ENCODE measurements around the gene GSG1.

Gene GSG1

DNA sequence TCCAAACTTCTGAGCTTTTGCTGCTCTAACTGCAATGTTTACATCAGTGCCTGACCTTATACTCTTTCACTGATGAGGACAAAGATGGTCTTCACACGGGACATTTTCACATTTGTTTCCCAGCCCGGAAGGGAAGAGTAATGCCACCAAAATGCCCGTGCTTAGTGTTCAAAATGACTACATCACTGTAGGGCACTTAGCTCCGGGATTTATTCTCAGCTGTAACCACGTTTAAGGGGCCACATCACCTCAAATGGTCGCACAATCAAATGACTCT lies 2.9 kb downstream of the GSG1 start:
- Histone ChIP-seq H2AFZ (ENCODE audit: low read depth) (peak overlapping the region; percentile 81; the same call in 1 of the 2 replicates), H3K79me2 (ENCODE audit: insufficient read depth, low read depth) (no peaks in the 10 kb centered on the region), H3K36me3 (ENCODE audit: insufficient read depth) (no peaks in the 10 kb centered on the region), H4K20me1 (ENCODE audit: insufficient read depth) (no peaks in the 10 kb centered on the region), H3K4me3 (IDR thresholded peaks at IDR 0.05; ENCODE audit: insufficient read depth, low read depth, low read length) (no peak overlapping the region), H3K9ac (peak overlapping the region; percentile 94), H3K27me3 (ENCODE audit: insufficient read depth, low read depth) (no peaks in the 10 kb centered on the region), H3K27ac (peak overlapping the region; percentile 68), H3K4me1 (ENCODE audit: low read depth, poor library complexity, severe bottlenecking) (peaks cover 33% of the 10 kb centered on the region), H3K4me2 (peak overlapping the region; percentile 90)
- TF ChIP-seq, protein P1, sequence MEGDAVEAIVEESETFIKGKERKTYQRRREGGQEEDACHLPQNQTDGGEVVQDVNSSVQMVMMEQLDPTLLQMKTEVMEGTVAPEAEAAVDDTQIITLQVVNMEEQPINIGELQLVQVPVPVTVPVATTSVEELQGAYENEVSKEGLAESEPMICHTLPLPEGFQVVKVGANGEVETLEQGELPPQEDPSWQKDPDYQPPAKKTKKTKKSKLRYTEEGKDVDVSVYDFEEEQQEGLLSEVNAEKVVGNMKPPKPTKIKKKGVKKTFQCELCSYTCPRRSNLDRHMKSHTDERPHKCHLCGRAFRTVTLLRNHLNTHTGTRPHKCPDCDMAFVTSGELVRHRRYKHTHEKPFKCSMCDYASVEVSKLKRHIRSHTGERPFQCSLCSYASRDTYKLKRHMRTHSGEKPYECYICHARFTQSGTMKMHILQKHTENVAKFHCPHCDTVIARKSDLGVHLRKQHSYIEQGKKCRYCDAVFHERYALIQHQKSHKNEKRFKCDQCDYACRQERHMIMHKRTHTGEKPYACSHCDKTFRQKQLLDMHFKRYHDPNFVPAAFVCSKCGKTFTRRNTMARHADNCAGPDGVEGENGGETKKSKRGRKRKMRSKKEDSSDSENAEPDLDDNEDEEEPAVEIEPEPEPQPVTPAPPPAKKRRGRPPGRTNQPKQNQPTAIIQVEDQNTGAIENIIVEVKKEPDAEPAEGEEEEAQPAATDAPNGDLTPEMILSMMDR (conservative IDR thresholded peaks at IDR 0.05; ENCODE audit: low read depth, low read length) = no peak

DNA sequence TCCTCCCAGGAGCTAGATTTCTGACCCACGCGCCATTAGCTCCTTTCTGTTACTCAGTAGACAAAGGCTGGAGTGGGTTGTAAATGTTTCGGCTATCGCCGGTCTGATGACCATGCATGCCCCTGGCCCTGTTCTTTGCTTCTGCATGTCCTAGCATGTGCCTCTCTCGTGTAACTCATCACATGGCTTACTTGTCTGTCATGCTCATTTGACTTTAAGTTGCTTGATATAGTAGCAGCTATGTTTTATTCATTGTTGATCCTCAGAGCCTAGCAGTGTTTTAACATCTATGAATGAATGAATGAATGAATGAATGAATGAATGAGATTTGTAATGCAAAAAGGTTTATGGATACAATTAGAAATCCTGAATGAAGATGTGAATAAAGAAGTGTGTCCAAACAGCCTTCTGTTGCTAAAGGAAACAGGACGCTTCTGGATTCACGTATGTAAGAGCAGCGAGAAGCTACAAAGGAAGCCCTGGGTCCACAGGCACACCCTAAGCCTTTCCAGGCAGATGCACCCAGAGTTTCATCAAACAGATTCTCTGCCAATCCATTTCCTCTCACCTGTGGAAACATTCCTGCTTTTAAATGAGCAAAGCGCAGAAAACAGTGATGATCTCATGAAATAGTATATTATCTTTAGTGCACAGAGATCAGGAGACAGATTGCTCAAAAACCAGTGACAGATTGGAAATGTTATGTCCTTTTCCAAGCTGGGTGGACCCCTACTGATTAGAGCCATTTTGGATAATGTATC lies 3.4 kb downstream of the GSG1 start:
- no peak overlapping the region for H3K4me3 ChIP-seq (IDR thresholded peaks at IDR 0.05; ENCODE audit: insufficient read depth, low read depth, low read length)
- TF ChIP-seq, protein P1 (conservative IDR thresholded peaks at IDR 0.05; ENCODE audit: low read depth, low read length) = no peak
- no peaks in the 10 kb centered on the region for H3K79me2 ChIP-seq (ENCODE audit: insufficient read depth, low read depth)
- H2AFZ ChIP-seq (ENCODE audit: low read depth) = peak overlapping the region; percentile 81; the same call in 1 of the 2 replicates
- H3K4me1 ChIP-seq (ENCODE audit: low read depth, poor library complexity, severe bottlenecking) = peaks cover 33% of the 10 kb centered on the region
- no peaks in the 10 kb centered on the region for H3K36me3 ChIP-seq (ENCODE audit: insufficient read depth)
- no peaks in the 10 kb centered on the region for H4K20me1 ChIP-seq (ENCODE audit: insufficient read depth)
- no peaks in the 10 kb centered on the region for H3K27me3 ChIP-seq (ENCODE audit: insufficient read depth, low read depth)
- H3K27ac ChIP-seq = no peak overlapping the region
- no peak overlapping the region for H3K9ac ChIP-seq
- peak overlapping the region; percentile 90 for H3K4me2 ChIP-seq

DNA sequence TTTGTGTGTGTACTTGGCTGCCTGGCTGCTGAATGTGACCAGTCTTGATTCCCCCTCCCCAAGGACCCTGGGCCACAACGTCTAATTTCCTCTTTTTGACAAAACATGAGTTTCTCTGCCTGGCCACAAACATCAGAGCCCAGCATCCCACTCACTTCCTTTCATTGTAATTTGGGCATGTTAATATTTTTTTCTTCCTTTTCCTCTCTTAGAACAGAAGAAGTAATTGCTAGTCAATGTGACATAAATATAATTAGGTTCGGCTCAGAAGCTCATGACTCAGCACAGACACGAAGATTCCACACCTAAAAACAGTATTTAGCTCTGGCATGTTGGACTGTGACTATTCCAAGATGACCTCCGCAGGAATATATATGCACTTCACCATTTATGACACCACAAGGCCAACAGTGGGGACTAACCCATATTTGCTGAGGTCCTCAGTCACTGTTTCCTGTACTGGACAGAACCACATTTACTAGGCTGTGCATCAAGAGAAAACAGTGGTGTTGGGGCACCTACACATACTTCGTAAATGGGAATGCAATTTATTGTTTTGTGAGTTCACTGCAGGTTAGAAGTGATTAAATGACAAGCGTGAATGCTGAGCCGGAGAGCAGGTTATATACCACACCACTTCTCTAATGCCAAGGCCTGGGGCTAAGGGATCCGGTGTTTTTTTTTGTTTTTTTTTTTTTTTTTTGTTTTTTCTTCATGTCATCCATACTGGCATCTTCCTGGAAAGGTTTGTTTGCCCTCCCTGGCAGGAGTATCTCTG lies 4.2 kb downstream of the GSG1 start:
- TF ChIP-seq, protein P1 (conservative IDR thresholded peaks at IDR 0.05; ENCODE audit: low read depth, low read length) = no peak
- Histone ChIP-seq H3K27me3 (ENCODE audit: insufficient read depth, low read depth) (no peaks in the 10 kb centered on the region), H3K4me1 (ENCODE audit: low read depth, poor library complexity, severe bottlenecking) (peaks cover 33% of the 10 kb centered on the region), H3K79me2 (ENCODE audit: insufficient read depth, low read depth) (no peaks in the 10 kb centered on the region), H3K36me3 (ENCODE audit: insufficient read depth) (no peaks in the 10 kb centered on the region), H3K4me3 (IDR thresholded peaks at IDR 0.05; ENCODE audit: insufficient read depth, low read depth, low read length) (no peak overlapping the region), H2AFZ (ENCODE audit: low read depth) (peak overlapping the region; percentile 90; the same call in 1 of the 2 replicates), H4K20me1 (ENCODE audit: insufficient read depth) (no peaks in the 10 kb centered on the region), H3K27ac (no peak overlapping the region), H3K9ac (no peak overlapping the region), H3K4me2 (no peak overlapping the region)

DNA sequence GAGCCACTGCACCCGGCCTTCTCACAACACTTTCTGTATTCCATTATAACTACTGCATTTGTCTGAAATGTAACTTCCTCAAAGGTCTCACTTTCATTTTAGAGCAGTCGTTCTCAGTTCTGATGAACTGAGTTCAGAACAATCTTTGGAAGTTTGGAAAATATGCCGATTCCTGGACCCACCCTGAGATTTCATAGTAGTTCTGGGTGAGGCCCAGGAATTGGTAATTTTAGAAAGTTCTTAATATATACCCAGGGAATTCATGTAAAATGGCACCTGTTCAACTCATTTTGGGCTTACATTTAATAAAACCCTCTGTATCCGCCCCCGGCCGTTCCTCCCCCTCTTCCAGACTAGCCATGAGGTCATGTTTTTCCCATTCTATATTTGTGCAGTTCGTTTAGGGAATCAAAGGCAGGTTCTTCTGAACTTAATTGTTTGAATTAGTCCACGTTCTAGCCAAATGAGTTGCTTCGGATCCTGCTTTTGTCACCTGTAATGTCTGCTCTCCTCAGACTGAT lies 5.9 kb downstream of the GSG1 start:
- peak overlapping the region; percentile 70; the same call in 1 of the 2 replicates for H3K9ac ChIP-seq
- H3K36me3 ChIP-seq (ENCODE audit: insufficient read depth) = no peaks in the 10 kb centered on the region
- peaks cover 33% of the 10 kb centered on the region for H3K4me1 ChIP-seq (ENCODE audit: low read depth, poor library complexity, severe bottlenecking)
- H4K20me1 ChIP-seq (ENCODE audit: insufficient read depth) = no peaks in the 10 kb centered on the region
- H2AFZ ChIP-seq (ENCODE audit: low read depth) = peak overlapping the region; percentile 90
- H3K27ac ChIP-seq = peak overlapping the region; percentile 73
- TF ChIP-seq, protein P1 (conservative IDR thresholded peaks at IDR 0.05; ENCODE audit: low read depth, low read length) = no peak
- H3K4me3 ChIP-seq (IDR thresholded peaks at IDR 0.05; ENCODE audit: insufficient read depth, low read depth, low read length) = no peak overlapping the region
- H3K27me3 ChIP-seq (ENCODE audit: insufficient read depth, low read depth) = no peaks in the 10 kb centered on the region
- peak overlapping the region; percentile 64 for H3K4me2 ChIP-seq
- H3K79me2 ChIP-seq (ENCODE audit: insufficient read depth, low read depth) = no peaks in the 10 kb centered on the region

All from KMS-11 (cell line).